ENCODE measurements around the gene CCDC24. TPM values are rescaled to one million over a fixed set of nuclear protein-coding genes. Genes with fewer than 3 reads are reported as not detected.

Gene CCDC24
- total and polyA plus RNA-seq, 2 donors (not counting 3 experiments of a cell fraction or from before 2014, with no cell fraction given), result 2.2 to 3.1 TPM

DNA sequence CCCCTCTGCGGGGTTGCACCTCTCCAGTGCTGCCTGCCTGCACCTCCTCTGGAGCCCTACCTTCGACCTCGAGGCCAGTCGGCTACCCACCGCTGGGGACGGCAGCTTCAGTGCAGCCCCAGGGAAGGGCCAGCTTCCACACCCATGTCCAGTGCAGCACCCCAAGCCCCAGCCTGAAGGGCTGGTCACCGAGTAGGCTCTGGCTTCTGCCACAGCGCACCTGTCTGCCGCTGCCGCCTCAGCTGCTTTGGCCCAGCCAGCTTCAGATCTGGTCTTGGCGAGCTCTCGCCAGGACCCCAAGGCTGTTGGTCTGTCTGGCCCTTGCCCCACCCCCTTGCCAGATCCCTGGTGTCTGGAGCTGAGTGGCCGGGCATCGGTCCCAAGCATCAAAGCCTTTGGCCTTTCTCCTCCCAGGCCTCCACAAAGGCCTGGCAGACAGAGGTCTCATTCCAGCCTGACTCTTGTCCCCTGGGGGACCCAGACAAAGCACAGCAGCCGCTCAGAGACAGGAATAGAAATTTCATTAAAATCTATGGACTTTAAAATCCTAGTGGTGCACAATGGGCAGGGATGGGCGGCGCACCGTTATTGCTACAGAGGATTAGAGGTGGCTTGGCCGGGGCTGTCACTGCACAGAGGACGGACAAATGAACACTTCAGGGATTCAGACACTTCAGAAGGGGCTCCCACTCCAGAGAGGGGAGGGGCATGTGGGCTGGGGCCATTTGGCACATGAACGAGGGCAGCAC, 4.8 kb downstream of the CCDC24 start:
- dilution Hi-C loops (cut with MboI; ENCODE audit: extremely low pct_ligation_motif_present, low sequenced_read_pairs) (no loop called here), intact Hi-C loops (cut with micrococcal nuclease) (no loop called here)
- Histone ChIP-seq H3K4me2 (ENCODE audit: insufficient read depth, low read length) (no peak overlapping the region), H3K36me3 (ENCODE audit: control insufficient read depth in 2 of 2, extremely low read depth in 1 of 2, insufficient read depth in 2 of 2, low read length in 2 of 2) (no peaks in the 10 kb centered on the region), H3K27ac (ENCODE audit: insufficient read depth, low read depth, low read length) (no peak overlapping the region), H2AFZ (ENCODE audit: low read depth, low read length) (no peak overlapping the region), H3K27me3 (ENCODE audit: control insufficient read depth in 2 of 2, insufficient read depth in 2 of 2, low read length in 2 of 2) (no peaks in the 10 kb centered on the region), H3K4me3 (replicated peaks in 1 of 3; ENCODE audit: insufficient read depth in 1 of 3, low read depth in 1 of 3, low read length in 3 of 3) (no peak overlapping the region), H3K4me1 (ENCODE audit: control insufficient read depth, extremely low read depth, insufficient read depth, low read length) (peaks cover 4% of the 10 kb centered on the region), H3K79me2 (ENCODE audit: control insufficient read depth, insufficient read depth, low read length) (no peaks in the 10 kb centered on the region), H3K9me1 (replicated peaks; ENCODE audit: control insufficient read depth, extremely low read depth, insufficient read depth, low read length) (no peaks in the 10 kb centered on the region), H4K20me1 (replicated peaks; ENCODE audit: control insufficient read depth, extremely low read depth, insufficient read depth, low read length) (no peaks in the 10 kb centered on the region), H3K9me3 (replicated peaks; ENCODE audit: control insufficient read depth, insufficient read depth, low read length) (no peaks in the 10 kb centered on the region), H3K9ac (replicated peaks; ENCODE audit: extremely low read depth, insufficient read depth, low read length) (no peak overlapping the region)
- FAIRE-seq (no peak), DNase-seq (ENCODE audit: low read depth, low spot score) (no peak)
- BruUV-seq (replicated peaks), result no TSS peak
- TF ChIP-seq FOS (IDR thresholded peaks at IDR 0.05; ENCODE audit: borderline replicate concordance, insufficient read depth, low read length), result no peak
- TF ChIP-seq GATA2 (IDR thresholded peaks at IDR 0.05; ENCODE audit: insufficient read depth, insufficient read length, low read depth, low read length), result no peak
- no peak for TF ChIP-seq POLR2A (IDR thresholded peaks at IDR 0.05; ENCODE audit: low read depth, low read length)
- TF ChIP-seq, protein P1, sequence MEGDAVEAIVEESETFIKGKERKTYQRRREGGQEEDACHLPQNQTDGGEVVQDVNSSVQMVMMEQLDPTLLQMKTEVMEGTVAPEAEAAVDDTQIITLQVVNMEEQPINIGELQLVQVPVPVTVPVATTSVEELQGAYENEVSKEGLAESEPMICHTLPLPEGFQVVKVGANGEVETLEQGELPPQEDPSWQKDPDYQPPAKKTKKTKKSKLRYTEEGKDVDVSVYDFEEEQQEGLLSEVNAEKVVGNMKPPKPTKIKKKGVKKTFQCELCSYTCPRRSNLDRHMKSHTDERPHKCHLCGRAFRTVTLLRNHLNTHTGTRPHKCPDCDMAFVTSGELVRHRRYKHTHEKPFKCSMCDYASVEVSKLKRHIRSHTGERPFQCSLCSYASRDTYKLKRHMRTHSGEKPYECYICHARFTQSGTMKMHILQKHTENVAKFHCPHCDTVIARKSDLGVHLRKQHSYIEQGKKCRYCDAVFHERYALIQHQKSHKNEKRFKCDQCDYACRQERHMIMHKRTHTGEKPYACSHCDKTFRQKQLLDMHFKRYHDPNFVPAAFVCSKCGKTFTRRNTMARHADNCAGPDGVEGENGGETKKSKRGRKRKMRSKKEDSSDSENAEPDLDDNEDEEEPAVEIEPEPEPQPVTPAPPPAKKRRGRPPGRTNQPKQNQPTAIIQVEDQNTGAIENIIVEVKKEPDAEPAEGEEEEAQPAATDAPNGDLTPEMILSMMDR (IDR thresholded peaks at IDR 0.05; ENCODE audit: extremely low read depth in 1 of 2, insufficient read depth in 1 of 2, low read depth in 1 of 2, low read length in 2 of 2), result no peak
- TF ChIP-seq MYC (IDR thresholded peaks at IDR 0.05; ENCODE audit: low read depth, low read length), result no peak
- TF ChIP-seq JUN (IDR thresholded peaks at IDR 0.05; ENCODE audit: borderline replicate concordance, insufficient read depth, insufficient read length, low read depth), result no peak
- ChIA-PET CTCF (interaction anchor here (0.6 to 1.9 kb wide), 4 partner anchors 9 to 1230 kb away, joined by 3 to 6 read pairs (median 4); no protein-coding TSS in a partner anchor), POLR2A (no interaction called here)

Data from endothelial cell of umbilical vein (primary cell).